Smooth muscle cell of the brain vasculature (primary cell): Measurements from ENCODE around the gene RNASE12.
"Not testable (repeated sequence)": the region's sequence is repeated elsewhere in the genome, so short reads cannot be mapped to it uniquely, and the experiment has no call there.

Experiments
- DNase-seq: peaks from one replicate; pipeline ENCODE4 v3.0.0-alpha.2; 2012; ENCODE audit warnings: low read depth, low spot score

Gene RNASE12

DNA sequence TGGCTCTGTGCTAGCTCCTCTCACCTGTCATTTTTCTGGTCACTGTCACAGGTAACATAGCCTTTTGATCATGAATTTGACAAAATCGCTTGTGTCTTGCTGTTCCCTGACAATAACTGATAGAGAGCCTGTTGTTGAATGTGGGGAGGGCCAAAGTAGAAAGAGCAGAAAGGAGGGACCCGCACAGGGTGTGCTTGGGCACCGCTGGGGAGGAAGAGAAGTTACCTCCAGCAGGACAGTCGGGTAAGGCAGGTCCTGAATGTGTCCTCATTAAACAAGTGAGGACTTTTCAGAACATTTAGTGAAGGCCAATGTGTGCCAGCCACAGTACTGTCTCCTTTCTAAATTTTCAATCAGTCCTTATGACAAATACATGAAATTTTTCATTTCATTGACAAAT is at the start of gene RNASE12:
Gene RNASE12, minus strand, starts transcription at position 142 of the 400 bp plus-strand sequence. CDS start 653 bp downstream, outside the sequence.
- no peak for DNase-seq

- DNase-seq, result no peak
Measured at GRCh38 chr14:20632831-20633691, 41.9 kb upstream of the RNASE12 start.

DNA sequence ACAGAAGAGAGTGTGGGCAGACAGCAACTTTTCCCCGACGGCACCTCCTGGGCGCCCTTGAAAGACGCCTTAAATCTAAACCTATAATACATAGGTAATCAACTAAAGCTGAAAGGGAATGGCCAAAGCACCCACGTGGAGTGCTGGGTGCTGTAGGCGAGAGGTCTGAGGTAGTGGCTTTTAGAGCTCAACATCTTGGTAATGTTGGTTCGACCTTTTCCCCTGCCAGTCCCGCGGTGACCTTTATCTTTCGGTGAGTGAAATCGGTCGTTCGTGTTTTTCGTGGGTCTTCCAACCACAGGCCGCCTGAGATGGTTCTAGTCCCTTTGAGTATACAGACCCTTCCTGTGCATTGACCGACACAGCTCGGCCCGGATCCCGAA is 41.3 kb upstream of the RNASE12 start:
- DNase-seq, result no peak

GRCh38 chr14:20631880-20632389 is 40.8 kb upstream of the RNASE12 start:
- DNase-seq, result no peak

- no peak for DNase-seq
Measured at GRCh38 chr14:20631023-20631879, 40.1 kb upstream of the RNASE12 start.

DNA sequence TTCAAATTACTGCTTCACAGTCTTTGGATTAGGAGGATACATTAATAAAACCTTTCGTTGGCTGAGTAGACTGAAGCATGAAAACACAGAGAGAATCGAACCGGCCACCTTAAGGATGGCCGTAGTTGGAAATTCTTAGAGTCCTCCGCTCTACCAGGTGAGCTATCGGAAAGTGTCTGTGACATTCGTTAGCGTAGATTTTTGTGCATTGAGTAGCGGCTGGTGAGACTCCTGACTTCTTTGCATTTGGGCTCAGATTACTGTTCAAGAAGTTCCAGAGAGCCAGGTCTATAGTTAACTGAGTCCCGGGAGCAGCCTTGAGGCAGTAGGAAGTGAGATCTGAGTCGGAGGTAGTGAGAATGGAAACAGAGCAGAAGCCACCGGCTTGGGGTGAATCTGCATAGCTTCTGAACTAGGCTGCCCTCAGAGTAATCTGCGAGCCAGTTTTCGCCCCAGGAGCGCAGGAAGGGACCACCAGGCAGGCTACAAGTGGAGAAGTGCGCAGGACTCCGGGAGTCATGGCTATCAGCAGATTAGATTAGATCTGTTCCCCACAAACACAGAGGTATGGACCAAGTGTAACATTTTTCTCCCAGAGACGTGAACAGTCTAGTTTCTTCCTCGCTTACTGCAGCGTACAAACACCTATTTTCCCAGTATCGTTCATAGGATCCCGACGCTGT is 39.3 kb upstream of the RNASE12 start:
- DNase-seq, result no peak

- DNase-seq, result no peak
Measured at GRCh38 chr14:20628063-20628854, 37.1 kb upstream of the RNASE12 start.

- no peak for DNase-seq
Measured at GRCh38 chr14:20627346-20628027, 36.3 kb upstream of the RNASE12 start.

DNA sequence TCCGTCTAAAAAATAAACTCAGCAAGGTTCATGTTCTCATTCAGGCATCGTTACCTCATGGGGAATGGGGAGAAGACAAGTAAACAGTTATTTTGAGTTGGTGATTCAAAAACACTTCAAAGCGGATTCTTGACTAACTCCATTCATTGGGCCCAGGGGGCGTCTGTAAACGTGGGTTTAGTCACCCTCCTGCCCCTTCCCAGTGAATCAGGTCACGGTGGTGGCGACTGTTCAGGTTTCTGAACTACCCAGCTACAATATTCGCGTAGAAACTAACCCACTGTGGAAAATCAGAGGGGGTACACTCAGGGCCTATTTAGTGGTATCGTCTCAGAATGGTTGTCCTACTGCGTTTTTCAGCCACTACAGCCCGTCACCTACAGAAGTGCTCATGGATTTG is 35.1 kb upstream of the RNASE12 start:
- DNase-seq, result no peak

DNA sequence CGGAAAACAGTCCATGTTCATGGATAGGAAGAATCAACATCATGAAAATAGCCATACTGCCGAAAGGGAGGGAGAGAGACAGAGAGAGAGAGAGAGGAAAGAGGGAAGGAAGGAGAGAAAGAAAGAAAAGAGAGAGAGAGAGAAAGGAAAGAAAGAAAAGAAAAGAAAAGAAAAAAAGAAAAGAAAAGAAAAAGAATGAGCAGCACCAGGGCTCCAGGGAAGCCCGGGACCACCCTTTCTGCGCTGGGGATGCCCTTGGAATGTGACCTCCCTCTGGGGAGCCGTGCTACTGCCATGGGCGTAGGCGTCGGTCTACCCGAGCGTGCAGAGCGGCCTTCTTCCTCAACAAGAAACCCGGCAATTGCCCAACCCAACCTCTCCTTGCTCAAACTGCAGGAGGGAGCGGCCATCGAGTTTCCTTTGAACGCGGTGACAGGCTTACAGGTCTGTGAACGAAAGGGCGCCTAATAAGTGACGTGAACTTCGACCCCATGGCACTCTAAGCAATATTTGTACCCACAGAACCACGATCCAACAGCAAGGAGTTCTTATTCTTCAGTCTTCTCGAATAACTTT is 33.4 kb upstream of the RNASE12 start:
- DNase-seq, result no peak

DNA sequence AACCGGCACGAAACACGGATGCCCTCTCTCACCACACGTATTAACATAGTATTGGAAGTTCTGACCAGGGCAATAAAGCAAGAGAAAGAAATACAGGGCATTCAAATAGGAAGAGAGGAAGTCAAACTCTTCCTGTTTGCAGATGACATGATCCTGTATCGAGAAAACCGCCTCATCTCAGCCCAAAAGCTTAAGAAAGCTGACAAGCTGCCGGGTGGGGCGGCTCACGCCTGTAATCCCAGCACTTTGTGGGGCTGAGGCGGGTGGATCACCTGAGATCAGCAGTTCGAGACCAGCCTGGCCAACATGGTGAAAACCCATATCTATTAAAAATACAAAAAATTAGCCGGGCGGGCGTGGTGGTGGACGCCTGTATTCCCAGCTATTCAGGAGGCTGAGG is 32.6 kb upstream of the RNASE12 start:
- no peak for DNase-seq

- no peak for DNase-seq
Measured at GRCh38 chr14:20622816-20623291, 31.7 kb upstream of the RNASE12 start.

- DNase-seq, result no peak
Measured at GRCh38 chr14:20620798-20621478, 29.8 kb upstream of the RNASE12 start.

DNA sequence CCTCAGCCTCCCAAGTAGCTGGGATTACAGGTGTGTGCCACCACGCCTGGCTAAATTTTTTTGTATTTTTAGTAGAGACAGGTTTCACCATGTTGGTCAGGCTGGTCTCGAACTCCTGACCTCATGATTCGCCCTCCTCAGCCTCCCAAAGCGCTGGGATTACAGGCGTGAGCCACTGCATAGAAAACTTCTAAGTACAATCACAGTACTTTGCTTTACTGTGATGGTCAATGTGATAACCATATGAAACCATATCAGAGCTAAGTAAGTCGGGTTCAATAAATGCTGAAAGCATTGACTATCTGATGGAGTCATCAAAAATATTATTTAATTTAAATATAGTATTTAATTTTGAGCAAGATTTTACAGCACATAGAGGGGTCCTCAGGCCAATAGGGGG is 28.5 kb upstream of the RNASE12 start:
- DNase-seq, result not testable (repeated sequence)

DNA sequence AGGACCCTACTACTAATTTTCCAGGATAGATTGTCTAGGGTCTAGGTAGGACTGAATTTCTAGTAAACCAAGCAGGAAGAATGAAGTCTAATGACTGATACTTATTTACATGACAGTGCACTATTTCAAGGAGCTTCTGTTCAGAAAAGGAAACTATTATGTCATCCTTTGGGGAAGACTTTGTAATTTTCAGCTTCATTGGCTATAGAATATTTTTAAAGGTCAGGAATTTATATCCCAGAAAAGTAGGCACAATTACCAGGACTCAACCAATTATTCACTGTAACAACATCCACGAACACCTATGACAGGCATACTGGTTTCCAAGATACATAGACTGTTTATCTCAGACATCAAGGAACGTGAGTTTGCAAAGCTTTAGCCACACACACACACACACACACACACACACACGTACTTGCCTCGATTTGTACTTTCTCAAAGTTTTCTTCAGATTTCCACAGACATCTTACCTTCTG is 27.1 kb upstream of the RNASE12 start:
- no peak for DNase-seq

DNA sequence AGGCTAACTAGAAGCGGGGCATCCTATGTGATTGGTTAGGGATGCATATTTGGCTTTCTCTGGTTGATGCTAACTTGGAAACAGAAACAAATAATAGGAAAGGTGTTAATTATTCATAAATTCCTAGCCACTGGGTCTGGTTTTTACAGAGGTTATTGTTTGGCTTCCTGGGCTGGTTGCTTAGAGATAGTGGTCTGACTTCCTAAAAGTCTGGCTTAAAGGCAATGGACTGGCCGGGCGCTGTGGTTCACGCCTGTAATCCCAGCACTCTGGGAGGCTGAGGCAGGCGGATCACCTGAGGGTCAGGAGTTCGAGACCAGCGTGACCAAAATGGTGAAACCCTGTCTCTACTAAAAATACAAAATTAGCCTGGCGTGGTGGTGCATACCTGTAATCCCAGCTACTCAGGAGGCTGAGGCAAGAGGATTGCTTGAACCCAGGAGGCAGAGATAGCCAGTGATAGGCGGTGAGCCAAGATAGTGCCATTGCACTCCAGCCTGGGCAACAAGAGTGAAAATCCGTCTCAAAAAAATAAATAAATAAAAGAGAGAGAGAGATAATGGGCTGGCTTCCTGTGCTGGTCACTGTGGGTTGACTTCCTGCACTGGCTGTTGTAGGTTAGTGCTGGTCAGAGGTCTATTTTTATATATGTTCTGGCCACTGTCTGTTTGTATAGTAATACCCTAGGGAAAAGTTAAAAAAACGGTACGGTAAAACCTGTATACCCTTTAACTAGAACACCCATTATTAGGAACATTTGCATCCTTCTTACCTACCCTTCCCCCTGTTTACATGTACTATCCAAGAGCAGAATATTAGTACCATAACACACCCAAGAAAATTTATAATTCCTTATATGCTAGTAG is 26.2 kb upstream of the RNASE12 start:
- no peak for DNase-seq

- DNase-seq, result no peak
Measured at GRCh38 chr14:20615996-20616395, 24.8 kb upstream of the RNASE12 start.
